Stimulated activated naive CD4-positive, alpha-beta T cell treated with Interleukin-2 at 50 U/mL for 16 hours (primary cell): ENCODE data around the gene BTRC.

ENCODE experiments used
- DNase-seq: peaks from one replicate; lab custom pipeline; 2025; lab: John Stamatoyannopoulos, UW

Gene BTRC

GRCh38 chr10:101484175-101484745 lies 130.3 kb downstream of the BTRC start:
- DNase-seq: no peak

GRCh38 chr10:101485207-101485606 lies 131.2 kb downstream of the BTRC start:
- DNase-seq: no peak

- DNase-seq: no peak
Measured at GRCh38 chr10:101485681-101486554, 132.0 kb downstream of the BTRC start.

- DNase-seq: no peak
Measured at GRCh38 chr10:101487399-101487798, 133.4 kb downstream of the BTRC start.

- DNase-seq: no peak
Measured at GRCh38 chr10:101489355-101489754, 135.4 kb downstream of the BTRC start.

GRCh38 chr10:101490026-101490425 lies 136.1 kb downstream of the BTRC start:
- DNase-seq: no peak

GRCh38 chr10:101492205-101492604 lies 138.2 kb downstream of the BTRC start:
- no peak for DNase-seq

- DNase-seq: no peak
Measured at GRCh38 chr10:101492814-101493213, 138.8 kb downstream of the BTRC start.

- no peak for DNase-seq
Measured at GRCh38 chr10:101493249-101493648, 139.3 kb downstream of the BTRC start.

- no peak for DNase-seq
Measured at GRCh38 chr10:101493782-101494281, 139.9 kb downstream of the BTRC start.

GRCh38 chr10:101494650-101495049 lies 140.7 kb downstream of the BTRC start:
- no peak for DNase-seq

GRCh38 chr10:101495324-101495925 lies 141.5 kb downstream of the BTRC start:
- no peak for DNase-seq

- no peak for DNase-seq
Measured at GRCh38 chr10:101504438-101504837, 150.5 kb downstream of the BTRC start.

GRCh38 chr10:101506829-101507661 lies 153.1 kb downstream of the BTRC start:
- DNase-seq: no peak

GRCh38 chr10:101507828-101508227 lies 153.9 kb downstream of the BTRC start:
- no peak for DNase-seq

- no peak for DNase-seq
Measured at GRCh38 chr10:101511938-101512337, 158.0 kb downstream of the BTRC start.

GRCh38 chr10:101512738-101513137 lies 158.8 kb downstream of the BTRC start:
- no peak for DNase-seq

- no peak for DNase-seq
Measured at GRCh38 chr10:101513733-101514132, 159.8 kb downstream of the BTRC start.

- DNase-seq: no peak
Measured at GRCh38 chr10:101525848-101526247, 171.9 kb downstream of the BTRC start.

GRCh38 chr10:101529207-101529606 lies 175.2 kb downstream of the BTRC start:
- DNase-seq: no peak

GRCh38 chr10:101529725-101530553 lies 176.0 kb downstream of the BTRC start:
- DNase-seq: no peak
